Measurements from ENCODE around the gene RB1. TPM values are rescaled to one million over a fixed set of nuclear protein-coding genes. Genes with fewer than 3 reads are reported as not detected.

RB1 gene
- total and polyA plus RNA-seq, 2 donors (not counting 3 experiments of a cell fraction or from before 2014, with no cell fraction given), result 8.0 to 41.2 TPM

GRCh38 chr13:48507021-48507420 lies 203.5 kb downstream of the RB1 start:
- H3K4me1 ChIP-seq (ENCODE audit: control insufficient read depth, extremely low read depth, insufficient read depth, low read length), result peaks cover 7% of the 10 kb centered on the region
- DNase-seq (ENCODE audit: low read depth, low spot score) (no peak), FAIRE-seq (no peak)
- no peaks in the 10 kb centered on the region for H4K20me1 ChIP-seq (replicated peaks; ENCODE audit: control insufficient read depth, extremely low read depth, insufficient read depth, low read length)
- no peak overlapping the region for H2AFZ ChIP-seq (ENCODE audit: low read depth, low read length)
- intact Hi-C loops (cut with micrococcal nuclease), result no loop called here
- no peaks in the 10 kb centered on the region for H3K79me2 ChIP-seq (ENCODE audit: control insufficient read depth, insufficient read depth, low read length)
- TF ChIP-seq EZH2 (IDR thresholded peaks at IDR 0.05; ENCODE audit: borderline replicate concordance, low read depth, low read length, severe bottlenecking), result no peak
- TF ChIP-seq MAX (IDR thresholded peaks at IDR 0.05; ENCODE audit: insufficient read depth, insufficient read length), result no peak
- no peak for TF ChIP-seq MYC (IDR thresholded peaks at IDR 0.05; ENCODE audit: low read depth, low read length)
- no peak for TF ChIP-seq CTCF (IDR thresholded peaks at IDR 0.05; ENCODE audit: extremely low read depth in 1 of 2, insufficient read depth in 1 of 2, low read depth in 1 of 2, low read length in 2 of 2)
- no peak for TF ChIP-seq FOS (IDR thresholded peaks at IDR 0.05; ENCODE audit: borderline replicate concordance, insufficient read depth, low read length)
- TF ChIP-seq POLR2A (IDR thresholded peaks at IDR 0.05; ENCODE audit: low read depth, low read length), result no peak
- BruUV-seq (replicated peaks), result no TSS peak
- no peak overlapping the region for H3K4me3 ChIP-seq (replicated peaks in 1 of 3; ENCODE audit: insufficient read depth in 1 of 3, low read depth in 1 of 3, low read length in 3 of 3)
- no peak overlapping the region for H3K9ac ChIP-seq (replicated peaks; ENCODE audit: extremely low read depth, insufficient read depth, low read length)
- no peaks in the 10 kb centered on the region for H3K27me3 ChIP-seq (ENCODE audit: control insufficient read depth in 2 of 2, insufficient read depth in 2 of 2, low read length in 2 of 2)
- no peaks in the 10 kb centered on the region for H3K9me1 ChIP-seq (replicated peaks; ENCODE audit: control insufficient read depth, extremely low read depth, insufficient read depth, low read length)
- dilution Hi-C loops (cut with MboI; ENCODE audit: extremely low pct_ligation_motif_present, low sequenced_read_pairs), result no loop called here
- no peaks in the 10 kb centered on the region for H3K36me3 ChIP-seq (ENCODE audit: control insufficient read depth in 2 of 2, extremely low read depth in 1 of 2, insufficient read depth in 2 of 2, low read length in 2 of 2)
- no peak overlapping the region for H3K27ac ChIP-seq (ENCODE audit: insufficient read depth, low read depth, low read length)
- ChIA-PET POLR2A (no interaction called here), CTCF (interaction anchor here (0.7 kb wide), 1 partner anchor 73 kb away, joined by 3 read pairs; no protein-coding TSS in a partner anchor)
- no peaks in the 10 kb centered on the region for H3K9me3 ChIP-seq (replicated peaks; ENCODE audit: control insufficient read depth, insufficient read depth, low read length)
- H3K4me2 ChIP-seq (ENCODE audit: insufficient read depth, low read length), result no peak overlapping the region

DNA sequence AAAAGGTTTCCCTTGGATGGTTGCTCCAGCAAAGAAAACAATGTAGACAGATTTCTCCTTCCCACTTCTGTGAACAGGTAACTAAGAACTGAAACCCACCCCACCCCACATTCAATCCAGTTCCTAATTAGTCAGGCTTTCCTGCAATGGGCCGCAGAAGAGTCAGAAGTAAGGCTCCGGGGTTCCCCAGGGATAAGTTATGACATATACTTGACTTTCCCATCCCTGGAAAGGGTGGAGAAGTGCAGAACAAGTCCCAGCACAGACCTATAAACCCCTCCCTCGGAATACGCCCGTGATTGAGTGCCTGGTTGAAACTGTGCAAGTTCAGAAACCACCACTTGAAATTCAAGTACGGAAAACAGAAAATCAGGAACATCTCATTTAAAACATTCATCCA lies 204.5 kb downstream of the RB1 start:
- H3K9me3 ChIP-seq (replicated peaks; ENCODE audit: control insufficient read depth, insufficient read depth, low read length), result no peaks in the 10 kb centered on the region
- no peaks in the 10 kb centered on the region for H3K27me3 ChIP-seq (ENCODE audit: control insufficient read depth in 2 of 2, insufficient read depth in 2 of 2, low read length in 2 of 2)
- no peak overlapping the region for H3K4me3 ChIP-seq (replicated peaks in 1 of 3; ENCODE audit: insufficient read depth in 1 of 3, low read depth in 1 of 3, low read length in 3 of 3)
- H2AFZ ChIP-seq (ENCODE audit: low read depth, low read length), result no peak overlapping the region
- no TSS peak for BruUV-seq (replicated peaks)
- no peaks in the 10 kb centered on the region for H3K9me1 ChIP-seq (replicated peaks; ENCODE audit: control insufficient read depth, extremely low read depth, insufficient read depth, low read length)
- TF ChIP-seq FOS (IDR thresholded peaks at IDR 0.05; ENCODE audit: borderline replicate concordance, insufficient read depth, low read length), result no peak
- TF ChIP-seq MYC (IDR thresholded peaks at IDR 0.05; ENCODE audit: low read depth, low read length), result no peak
- no peak for TF ChIP-seq POLR2A (IDR thresholded peaks at IDR 0.05; ENCODE audit: low read depth, low read length)
- TF ChIP-seq CTCF (IDR thresholded peaks at IDR 0.05; ENCODE audit: extremely low read depth in 1 of 2, insufficient read depth in 1 of 2, low read depth in 1 of 2, low read length in 2 of 2), result no peak
- no peak for TF ChIP-seq POLR2AphosphoS5 (IDR thresholded peaks at IDR 0.05; ENCODE audit: insufficient read depth, low read depth, low read length)
- TF ChIP-seq MAX (IDR thresholded peaks at IDR 0.05; ENCODE audit: insufficient read depth, insufficient read length), result no peak
- no peak for TF ChIP-seq EZH2 (IDR thresholded peaks at IDR 0.05; ENCODE audit: borderline replicate concordance, low read depth, low read length, severe bottlenecking)
- TF ChIP-seq GATA2 (IDR thresholded peaks at IDR 0.05; ENCODE audit: insufficient read depth, insufficient read length, low read depth, low read length), result no peak
- TF ChIP-seq JUN (IDR thresholded peaks at IDR 0.05; ENCODE audit: borderline replicate concordance, insufficient read depth, insufficient read length, low read depth), result no peak
- no peaks in the 10 kb centered on the region for H4K20me1 ChIP-seq (replicated peaks; ENCODE audit: control insufficient read depth, extremely low read depth, insufficient read depth, low read length)
- no peak overlapping the region for H3K4me2 ChIP-seq (ENCODE audit: insufficient read depth, low read length)
- ChIA-PET POLR2A (no interaction called here), CTCF (no interaction called here)
- no peaks in the 10 kb centered on the region for H3K36me3 ChIP-seq (ENCODE audit: control insufficient read depth in 2 of 2, extremely low read depth in 1 of 2, insufficient read depth in 2 of 2, low read length in 2 of 2)
- no peaks in the 10 kb centered on the region for H3K79me2 ChIP-seq (ENCODE audit: control insufficient read depth, insufficient read depth, low read length)
- no peak for DNase-seq (ENCODE audit: low read depth, low spot score)
- FAIRE-seq, result no peak
- dilution Hi-C loops (cut with MboI; ENCODE audit: extremely low pct_ligation_motif_present, low sequenced_read_pairs), result no loop called here
- no peak overlapping the region for H3K27ac ChIP-seq (ENCODE audit: insufficient read depth, low read depth, low read length)
- H3K9ac ChIP-seq (replicated peaks; ENCODE audit: extremely low read depth, insufficient read depth, low read length), result no peak overlapping the region
- peaks cover 7% of the 10 kb centered on the region for H3K4me1 ChIP-seq (ENCODE audit: control insufficient read depth, extremely low read depth, insufficient read depth, low read length)
- intact Hi-C loops (cut with micrococcal nuclease), result no loop called here

Data from endothelial cell of umbilical vein (primary cell).